WTC11 (cell line): ENCODE results near the gene KPNB1. TPM values are rescaled to one million over a fixed set of nuclear protein-coding genes. Genes with fewer than 3 reads are reported as not detected.

Experiments used
- ATAC-seq: fragments of 200-7000 bp; cut with Tn5 transposase; 2 replicates; pipeline ENCODE4 v1.10.0; 2021; ENCODE audit warnings: mild to moderate bottlenecking, moderate library complexity
- CTCF ChIA-PET: fragments of 300-600 bp; sonication (Branson Sonifier 250); formaldehyde crosslinking; loops from one replicate; lab custom pipeline; 2021; ENCODE audit warnings: antibody characterized with exemption; lab: Charles Lee
- POLR2A ChIA-PET: fragments of 350-600 bp; sonication (Branson Sonifier 250); formaldehyde crosslinking; loops from one replicate; lab custom pipeline; 2021; ENCODE audit warnings: antibody characterized with exemption; lab: Charles Lee
- DNase-seq: peaks from one replicate; pipeline ENCODE4 v3.0.0; 2021; ENCODE audit warnings: low spot score
- H3K27ac Mint-ChIP-seq: 2 replicates; pipeline ENCODE4 v1.8.0; 2021; ENCODE audit warnings: mixed read lengths
- H3K27me3 Mint-ChIP-seq: 2 replicates; pipeline ENCODE4 v1.8.0; 2021; ENCODE audit warnings: low read depth, mild to moderate bottlenecking, moderate library complexity, mixed read lengths
- H3K36me3 Mint-ChIP-seq: 2 replicates; pipeline ENCODE4 v1.8.0; 2021; ENCODE audit warnings: mixed read lengths
- H3K4me1 Mint-ChIP-seq: 2 replicates; pipeline ENCODE4 v1.8.0; 2022; ENCODE audit warnings: mixed read lengths
- H3K4me3 Mint-ChIP-seq: 2 replicates; pipeline ENCODE4 v1.8.0; 2021; ENCODE audit warnings: mild to moderate bottlenecking, moderate library complexity, mixed read lengths
- H3K9me3 Mint-ChIP-seq: 2 replicates; pipeline ENCODE4 v1.8.0; 2021; ENCODE audit warnings: mixed read lengths
- E2F1 ChIP-seq: sonication (generic); formaldehyde crosslinking; IDR thresholded peaks from 2 replicates; pipeline ENCODE4 v1.8.0; 2022; ENCODE audit warnings: mild to moderate bottlenecking, missing genetic modification reagents
- E2F4 ChIP-seq: sonication (generic); formaldehyde crosslinking; IDR thresholded peaks from 2 replicates; pipeline ENCODE4 v1.8.1; 2022; ENCODE audit warnings: low read depth, mild to moderate bottlenecking, moderate library complexity, missing genetic modification reagents, borderline replicate concordance
- EMX1 ChIP-seq: fragments of 250-450 bp; sonication (Bioruptor Pico); IDR thresholded peaks from 2 replicates; pipeline ENCODE4 v1.8.0; 2021; ENCODE audit warnings: mild to moderate bottlenecking
- ESRRA ChIP-seq: sonication (generic); formaldehyde crosslinking; IDR thresholded peaks from 2 replicates; pipeline ENCODE4 v1.8.1; 2022; ENCODE audit warnings: mild to moderate bottlenecking, missing genetic modification reagents, borderline replicate concordance
- HMGXB4 ChIP-seq: sonication (generic); formaldehyde crosslinking; IDR thresholded peaks from 2 replicates; pipeline ENCODE4 v1.8.1; 2023; ENCODE audit warnings: mild to moderate bottlenecking, moderate library complexity, missing genetic modification reagents
- JUN ChIP-seq: sonication (generic); formaldehyde crosslinking; IDR thresholded peaks from 2 replicates; pipeline ENCODE4 v1.8.0; 2023; ENCODE audit warnings: mild to moderate bottlenecking, missing genetic modification reagents
- NFYB ChIP-seq: sonication (generic); formaldehyde crosslinking; conservative IDR thresholded peaks from 2 replicates; pipeline ENCODE4 v1.8.0; 2022; ENCODE audit warnings: low read depth, missing genetic modification reagents
- PRDM15 ChIP-seq: sonication (generic); formaldehyde crosslinking; IDR thresholded peaks from 2 replicates; pipeline ENCODE4 v1.8.0; 2022; ENCODE audit warnings: missing genetic modification reagents
- PRRX2 ChIP-seq: fragments of 250-450 bp; sonication (Bioruptor Pico); IDR thresholded peaks from 2 replicates; pipeline ENCODE4 v1.8.0; 2021; ENCODE audit warnings: mild to moderate bottlenecking
- SOX15 ChIP-seq: fragments of 250-450 bp; sonication (Bioruptor Pico); IDR thresholded peaks from 2 replicates; pipeline ENCODE4 v1.9.0; 2021; ENCODE audit warnings: mild to moderate bottlenecking
- ZNF121 ChIP-seq: sonication (generic); formaldehyde crosslinking; IDR thresholded peaks from 2 replicates; pipeline ENCODE4 v1.8.0; 2023; ENCODE audit warnings: missing genetic modification reagents
- ZSCAN18 ChIP-seq: fragments of 250-450 bp; sonication (Bioruptor Pico); IDR thresholded peaks from 2 replicates; pipeline ENCODE4 v2.1.2; 2022; ENCODE audit warnings: mild to moderate bottlenecking, moderate library complexity
- total RNA-seq: library from RNA; stranded (reverse); gene quantifications from 3 replicates; pipeline ENCODE4 v1.2.3, GENCODE V29; 2021

The KPNB1 gene
- total RNA-seq, 1 experiment from 2014 or later, result 506 TPM

GRCh38 chr17:47733047-47733673 is 83.4 kb downstream of the KPNB1 start, which contains the start of gene TBX21 (continued):
- TF ChIP-seq HMGXB4 (CRISPR knock-in tag) (0 out of 2 replicates have a peak, but pooled peaks have one; percentile 46), ZSCAN18 (CRISPR knock-in tag) (no peak), SOX15 (CRISPR knock-in tag) (no peak), PRRX2 (CRISPR knock-in tag) (no peak), EMX1 (CRISPR knock-in tag) (no peak), ESRRA (CRISPR knock-in tag) (peak; percentile 44; the same call in 1 of the 2 replicates), NFYB (no peak), PRDM15 (CRISPR knock-in tag) (no peak)

GRCh38 chr17:47733674-47734410 is 84.1 kb downstream of the KPNB1 start:
- H3K9me3 Mint-ChIP-seq, result no peaks in the 10 kb centered on the region
- TF ChIP-seq JUN (CRISPR knock-in tag), result no peak
- 0 out of 2 replicates have a peak, but pooled peaks have one; percentile 43 for TF ChIP-seq ZNF121 (CRISPR knock-in tag)
- TF ChIP-seq E2F4 (CRISPR knock-in tag), result 0 out of 2 replicates have a peak, but pooled peaks have one; percentile 30
- no peak for TF ChIP-seq E2F1
- TF ChIP-seq ESRRA (CRISPR knock-in tag), result 0 out of 2 replicates have a peak, but pooled peaks have one; percentile 2
- H3K27ac Mint-ChIP-seq, result no peak overlapping the region

More at GRCh38 chr17:47733674-47734410, 84.1 kb downstream of the KPNB1 start:
- Mint-ChIP-seq H3K36me3 (no peaks in the 10 kb centered on the region), H3K4me1 (peaks cover 9% of the 10 kb centered on the region), H3K4me3 (peak overlapping the region; percentile 81), H3K27me3 (peaks cover 77% of the 10 kb centered on the region)
- ATAC-seq, result peak; percentile 32
- ChIA-PET POLR2A (interaction anchor here (0.9 to 1.5 kb wide), 2 partner anchors 70 to 85 kb away, joined by 4 read pairs; partner anchors contain the start of gene KPNB1), CTCF (interaction anchor here (0.9 to 2.4 kb wide), 22 partner anchors 8 to 213 kb away, joined by 3 to 33 read pairs (median 6); partner anchors contain the start of genes KPNB1, LRRC46, MRPL10 and TBKBP1)
- no peak for DNase-seq
